B cell (primary cell): ENCODE results near the gene RAB27A. TPM values are rescaled to one million over a fixed set of nuclear protein-coding genes. Genes with fewer than 3 reads are reported as not detected.

Experiments used
- ATAC-seq: fragments of 200-7000 bp; cut with Tn5 transposase; one replicate; pipeline ENCODE4 v1.10.0; 2021; ENCODE audit warnings: low read depth, mild to moderate bottlenecking, moderate number of reproducible peaks, moderate library complexity
- CTCF ChIA-PET: fragments of 350-600 bp; sonication (Branson Sonifier 250); formaldehyde crosslinking; loops from one replicate; lab custom pipeline; 2021; ENCODE audit warnings: antibody characterized with exemption, inconsistent platforms; lab: Charles Lee
- POLR2A ChIA-PET: fragments of 350-600 bp; sonication (Branson Sonifier 250); formaldehyde crosslinking; loops from one replicate; lab custom pipeline; 2021; ENCODE audit warnings: antibody characterized with exemption; lab: Charles Lee
- DNase-seq: peaks from one replicate; pipeline ENCODE4 v3.0.0; 2013
- H2AFZ ChIP-seq: 2 replicates; pipeline ENCODE4 v1.6.1; 2012; ENCODE audit warnings: mild to moderate bottlenecking, low read depth, low read length; ENCODE audit not compliant: insufficient read depth, poor library complexity, severe bottlenecking
- H3K27ac ChIP-seq, 2 donors: 1 replicate in 1 of 2; 2 replicates in 1 of 2; pipeline ENCODE4 v1.5.1; 2012 to 2013; ENCODE audit warnings: low read length in 2 of 2, mild to moderate bottlenecking in 2 of 2, moderate library complexity in 1 of 2
- H3K27me3 ChIP-seq, 4 experiments: fragments of 200-600 bp in 1 of 4; sonication (generic) in 1 of 4; replicated peaks in 1 of 4; 1 replicate in 2 of 4; 2 replicates in 2 of 4; pipeline versions ENCODE4 v1.6.1 to v1.7.0; 2013 to 2016; ENCODE audit warnings: low read length in 3 of 4, mild to moderate bottlenecking in 2 of 4, mixed read lengths in 1 of 4, moderate library complexity in 1 of 4; ENCODE audit not compliant: insufficient read depth in 4 of 4, control insufficient read depth in 3 of 4; ENCODE audit errors: control extremely low read depth in 1 of 4
- H3K36me3 ChIP-seq, 2 experiments: replicated peaks in 1 of 2; 1 replicate in 1 of 2; 2 replicates in 1 of 2; pipeline versions ENCODE4 v1.6.1 to v1.7.1; 2013; ENCODE audit warnings: low read length in 1 of 2; ENCODE audit not compliant: insufficient read depth in 2 of 2, control insufficient read depth in 1 of 2; ENCODE audit errors: control extremely low read depth in 1 of 2, extremely low read depth in 1 of 2
- H3K4me1 ChIP-seq, 2 donors: fragments of 200-600 bp in 1 of 2; sonication (generic) in 1 of 2; 1 replicate in 1 of 2; 2 replicates in 1 of 2; pipeline versions ENCODE4 v1.5.1 to v1.6.1; 2013 to 2017; ENCODE audit warnings: low read length in 2 of 2; ENCODE audit not compliant: control insufficient read depth in 2 of 2, insufficient read depth in 2 of 2
- H3K4me2 ChIP-seq: replicated peaks from 2 replicates; pipeline ENCODE3; 2012; ENCODE audit warnings: mild to moderate bottlenecking, low read depth, low read length; ENCODE audit not compliant: poor library complexity, severe bottlenecking
- H3K4me3 ChIP-seq, 5 experiments: fragments of 200-600 bp in 1 of 5; sonication (generic) in 1 of 5; 1 replicate in 3 of 5; 2 replicates in 2 of 5; pipeline versions ENCODE4 v1.5.1 to v1.7.0; 2011 to 2016; ENCODE audit warnings: low read length in 4 of 5, mild to moderate bottlenecking in 4 of 5, low read depth in 2 of 5, control low read depth in 1 of 5, moderate library complexity in 1 of 5; ENCODE audit not compliant: insufficient read depth in 1 of 5; ENCODE audit errors: control extremely low read depth in 1 of 5, extremely low read depth in 1 of 5
- H3K79me2 ChIP-seq: fragments of 200-600 bp; sonication (generic); one replicate; pipeline ENCODE4 v1.6.0; 2016; ENCODE audit warnings: low read length; ENCODE audit not compliant: control insufficient read depth, insufficient read depth
- H3K9ac ChIP-seq: fragments of 200-600 bp; sonication (generic); 2 replicates; pipeline ENCODE4 v1.6.1; 2017; ENCODE audit warnings: mild to moderate bottlenecking, low read length, moderate library complexity
- H3K9me3 ChIP-seq, 3 donors: one replicate each; pipeline versions ENCODE4 v1.6.1 to v1.7.1; 2013; ENCODE audit warnings: low read length in 2 of 3; ENCODE audit not compliant: control insufficient read depth in 2 of 3, insufficient read depth in 1 of 3; ENCODE audit errors: control extremely low read depth in 1 of 3
- H4K20me1 ChIP-seq: 2 replicates; pipeline ENCODE4 v1.6.0; 2012; ENCODE audit warnings: mild to moderate bottlenecking, low read length; ENCODE audit not compliant: insufficient read depth, control insufficient read depth, poor library complexity, severe bottlenecking
- H3K27ac Mint-ChIP-seq: one replicate; pipeline ENCODE4 v1.8.0; 2021; ENCODE audit warnings: mixed read lengths
- H3K27me3 Mint-ChIP-seq: one replicate; pipeline ENCODE4 v1.8.0; 2021; ENCODE audit warnings: mixed read lengths
- H3K4me1 Mint-ChIP-seq: one replicate; pipeline ENCODE4 v1.8.0; 2021; ENCODE audit warnings: mixed read lengths
- H3K4me3 Mint-ChIP-seq: one replicate; pipeline ENCODE4 v1.8.0; 2021; ENCODE audit warnings: mixed read lengths
- H3K9me3 Mint-ChIP-seq: one replicate; pipeline ENCODE4 v1.8.0; 2022; ENCODE audit warnings: mixed read lengths; ENCODE audit not compliant: insufficient read depth
- CTCF ChIP-seq: fragments of 200-600 bp; IDR thresholded peaks from one replicate; pipeline ENCODE4 v1.8.0; 2022; ENCODE audit warnings: antibody characterized with exemption, mild to moderate bottlenecking
- EZH2 ChIP-seq: IDR thresholded peaks from 2 replicates; pipeline ENCODE4 v1.6.1; 2012; ENCODE audit warnings: borderline replicate concordance, low read depth, mild to moderate bottlenecking, moderate library complexity, low read length; ENCODE audit not compliant: insufficient read depth, poor library complexity, severe bottlenecking
- WGBS: methylation state at CpG from one replicate; pipeline ENCODE4 v1.1.5; 2013; ENCODE audit warnings: missing lambda C conversion rate; ENCODE audit not compliant: insufficient coverage; 5-methylcytosine and 5-hydroxymethylcytosine counted together
- intact Hi-C: fragments of 100-400 bp; cut with micrococcal nuclease; formaldehyde crosslinking; loops from one replicate; pipeline ENCODE4 v1.10.0; 2022
- polyA plus RNA-seq: library from polyadenylated mRNA; depleted of rRNA; stranded (reverse); fragments of >200 nt; gene quantifications from 2 replicates; pipeline ENCODE4 v1.2.3, GENCODE V29; 2012
- total RNA-seq, 2 donors: library from RNA; stranded (reverse); fragments of 120-200 nt in 1 of 2; gene quantifications; 1 replicate in 1 of 2; 2 replicates in 1 of 2; pipeline versions ENCODE4 v1.2.3 to v1.2.4, GENCODE V29; 2013 to 2022

Gene RAB27A
- total and polyA plus RNA-seq, 2 donors (not counting 1 experiment from before 2014, with no cell fraction given): 7.2 to 19.0 TPM

GRCh38 chr15:55320963-55321362, 31.4 kb upstream of the RAB27A start:
- peaks cover 56% of the 10 kb centered on the region for H3K4me1 Mint-ChIP-seq
- TF ChIP-seq EZH2: no peak
- no peak for TF ChIP-seq CTCF
- no CpG with 5 or more reads among the region's 1 CpG for WGBS

GRCh38 chr15:55320238-55320550, 30.6 kb upstream of the RAB27A start:
- CTCF ChIA-PET: interaction anchor here (1.4 to 2.2 kb wide), 2 partner anchors 88 to 99 kb away, joined by 3 to 14 read pairs; partner anchors contain the start of genes CCPG1 and PIERCE2
- TF ChIP-seq CTCF (no peak), EZH2 (no peak)
- Histone ChIP-seq H3K36me3 (peaks cover 1 to 6% of the 10 kb centered on the region in 2 experiments), H3K27me3 (no peaks in the 10 kb centered on the region), H3K4me2 (peak overlapping the region; percentile 81), H3K27ac (peak overlapping the region in 1 of 2 donors; percentile 96), H3K9ac (peak overlapping the region; percentile 91), H3K79me2 (peaks cover 73% of the 10 kb centered on the region), H3K9me3 (no peaks in the 10 kb centered on the region), H3K4me3 (peak overlapping the region in 4 of 5 experiments; percentile 81 to 96 (median 88)), H4K20me1 (no peaks in the 10 kb centered on the region), H2AFZ (no peak overlapping the region), H3K4me1 (peaks cover 28 to 44% of the 10 kb centered on the region in 2 donors)
- Mint-ChIP-seq H3K27ac (peak overlapping the region; percentile 56), H3K4me1 (peaks cover 61% of the 10 kb centered on the region), H3K4me3 (peak overlapping the region; percentile 100), H3K9me3 (no peaks in the 10 kb centered on the region), H3K27me3 (no peaks in the 10 kb centered on the region)
- intact Hi-C loops: no loop called here
- ATAC-seq (no peak), DNase-seq (no peak)
- POLR2A ChIA-PET: interaction anchor here (1.8 kb wide), 1 partner anchor 88 kb away, joined by 12 read pairs; the partner anchor contains the start of genes CCPG1 and PIERCE2
- no CpG with 5 or more reads among the region's 2 CpGs for WGBS

More at GRCh38 chr15:55320963-55321362, 31.4 kb upstream of the RAB27A start:
- Histone ChIP-seq H3K4me1 (peaks cover 28 to 44% of the 10 kb centered on the region in 2 donors), H4K20me1 (no peaks in the 10 kb centered on the region), H3K9me3 (no peaks in the 10 kb centered on the region), H3K9ac (no peak overlapping the region), H3K36me3 (peaks cover 1 to 6% of the 10 kb centered on the region in 2 experiments), H3K27me3 (no peaks in the 10 kb centered on the region), H3K4me3 (no peak overlapping the region), H3K79me2 (peaks cover 73% of the 10 kb centered on the region), H2AFZ (no peak overlapping the region), H3K4me2 (peak overlapping the region; percentile 81), H3K27ac (no peak overlapping the region)
- Mint-ChIP-seq H3K4me3 (peak overlapping the region; percentile 23), H3K9me3 (no peaks in the 10 kb centered on the region), H3K27me3 (no peaks in the 10 kb centered on the region), H3K27ac (no peak overlapping the region)
- ATAC-seq (no peak), DNase-seq (no peak)
- intact Hi-C loops: no loop called here
- ChIA-PET POLR2A (no interaction called here), CTCF (no interaction called here)
